GM19452 (cell line): ENCODE results near the gene FHIT.
"Not testable (repeated sequence)": the region's sequence is repeated elsewhere in the genome, so short reads cannot be mapped to it uniquely, and the experiment has no call there.

Experiments used
- ATAC-seq: cut with Tn5 transposase; IDR thresholded peaks from one replicate; pipeline ENCODE4 v1.9.1; 2021; ENCODE audit not compliant: unreplicated experiment

Gene FHIT

GRCh38 chr3:61117045-61117898, 134.0 kb downstream of the FHIT start:
- ATAC-seq, result no peak

GRCh38 chr3:61114316-61114953, 136.8 kb downstream of the FHIT start:
- no peak for ATAC-seq

- peak; percentile 55 for ATAC-seq
These were observed 139.4 kb downstream of the FHIT start for GRCh38 chr3:61111825-61112224.

GRCh38 chr3:61110576-61110975, 140.7 kb downstream of the FHIT start:
- no peak for ATAC-seq

GRCh38 chr3:61108247-61109019, 142.8 kb downstream of the FHIT start:
- no peak for ATAC-seq

- ATAC-seq, result no peak
These were observed 156.6 kb downstream of the FHIT start for GRCh38 chr3:61094608-61095007.

- ATAC-seq, result no peak
These were observed 157.9 kb downstream of the FHIT start for GRCh38 chr3:61093364-61093763.

GRCh38 chr3:61092870-61093269, 158.4 kb downstream of the FHIT start:
- no peak for ATAC-seq

- ATAC-seq, result no peak
These were observed 160.7 kb downstream of the FHIT start for GRCh38 chr3:61090389-61091169.

GRCh38 chr3:61087465-61087864, 163.8 kb downstream of the FHIT start:
- ATAC-seq, result no peak

- no peak for ATAC-seq
These were observed 169.7 kb downstream of the FHIT start for GRCh38 chr3:61081554-61081953.

- no peak for ATAC-seq
These were observed 170.4 kb downstream of the FHIT start for GRCh38 chr3:61080737-61081445.

GRCh38 chr3:61078048-61078752, 173.1 kb downstream of the FHIT start:
- no peak for ATAC-seq

- ATAC-seq, result no peak
These were observed 173.7 kb downstream of the FHIT start for GRCh38 chr3:61077551-61077950.

- ATAC-seq, result no peak
These were observed 176.5 kb downstream of the FHIT start for GRCh38 chr3:61074783-61075182.

GRCh38 chr3:61073566-61074165, 177.6 kb downstream of the FHIT start:
- no peak for ATAC-seq

GRCh38 chr3:61068084-61068483, 183.2 kb downstream of the FHIT start:
- ATAC-seq, result no peak

GRCh38 chr3:61066800-61067199, 184.5 kb downstream of the FHIT start:
- ATAC-seq, result no peak

- ATAC-seq, result not testable (repeated sequence)
These were observed 185.0 kb downstream of the FHIT start for GRCh38 chr3:61066222-61066621.
